Measurements from ENCODE around the gene NUCB2. TPM values are rescaled to one million over a fixed set of nuclear protein-coding genes. Genes with fewer than 3 reads are reported as not detected.

Gene NUCB2
- total and polyA plus RNA-seq, 2 of the 8 experiments (the other 6 are each of a cell fraction or from before 2014, with no cell fraction given) = 9.0 to 34.2 TPM

- Histone ChIP-seq H3K23me2 (ENCODE audit: low read depth, low read length) (peaks cover 15% of the 10 kb centered on the region), H3K27me3 (replicated peaks in 1 of 4; ENCODE audit: control insufficient read depth in 3 of 4, extremely low read depth in 1 of 4, insufficient read depth in 3 of 4, low read length in 3 of 4) (peaks cover 0 to 11% (median 0%) of the 10 kb centered on the region in 4 experiments; a peak in 2 of 7 replicates), H4K5ac (ENCODE audit: insufficient read length, low read depth, low read length) (no peak overlapping the region), H3K4me3 (ENCODE audit: extremely low read depth in 1 of 4, insufficient read depth in 2 of 4, low read depth in 3 of 4, low read length in 4 of 4) (no peak overlapping the region), H2BK5ac (ENCODE audit: low read depth, low read length) (no peak overlapping the region), H3K56ac (replicated peaks; ENCODE audit: insufficient read length, low read depth, low read length) (no peak overlapping the region), H3K14ac (ENCODE audit: insufficient read length) (no peak overlapping the region), H3K4me2 (ENCODE audit: insufficient read depth in 1 of 2, low read depth in 2 of 2, low read length in 2 of 2) (no peak overlapping the region), H4K8ac (ENCODE audit: extremely low read depth, insufficient read depth, low read length) (no peak overlapping the region), H2AFZ (ENCODE audit: low read length) (no peak overlapping the region), H4K20me1 (replicated peaks in 1 of 2; ENCODE audit: control insufficient read depth in 1 of 2, insufficient read depth in 2 of 2, low read length in 2 of 2) (peaks cover 0 to 2% of the 10 kb centered on the region in 2 experiments), H3K9ac (replicated peaks in 1 of 4; ENCODE audit: extremely low read depth in 1 of 4, low read depth in 3 of 4, low read length in 3 of 4) (no peak overlapping the region), H3K36me3 (ENCODE audit: control insufficient read depth in 2 of 4, insufficient read depth in 4 of 4, low read length in 3 of 4) (no peaks in the 10 kb centered on the region), H4K91ac (replicated peaks; ENCODE audit: insufficient read length, low read length) (no peak overlapping the region), H3K4me1 (replicated peaks in 1 of 4; ENCODE audit: control insufficient read depth in 3 of 4, insufficient read depth in 4 of 4, low read length in 3 of 4) (peaks cover 0 to 4% (median 1%) of the 10 kb centered on the region in 4 experiments; a peak in 2 of 7 replicates), H3K79me1 (ENCODE audit: low read depth, low read length) (no peaks in the 10 kb centered on the region), H3K23ac (ENCODE audit: insufficient read length) (no peak overlapping the region), H3K27ac (ENCODE audit: low read depth, low read length) (no peak overlapping the region), H3K9me3 (ENCODE audit: insufficient read depth in 2 of 2, low read depth in 1 of 2, low read length in 1 of 2) (no peaks in the 10 kb centered on the region), H3K18ac (ENCODE audit: extremely low read depth, low read length) (no peak overlapping the region), H2BK120ac (replicated peaks; ENCODE audit: low read depth, low read length) (no peak overlapping the region), H3K79me2 (ENCODE audit: control insufficient read depth in 1 of 2, insufficient read depth in 2 of 2, low read length in 2 of 2) (no peaks in the 10 kb centered on the region), H2BK12ac (ENCODE audit: low read depth, low read length) (no peak overlapping the region), H3K4ac (replicated peaks; ENCODE audit: insufficient read length, low read depth, low read length) (no peak overlapping the region), H2BK20ac (ENCODE audit: low read length) (no peak overlapping the region), H2BK15ac (ENCODE audit: low read length) (no peak overlapping the region), H2AK5ac (ENCODE audit: low read depth, low read length) (no peak overlapping the region)
- peak in 1 of 2 experiments; percentile 52 for DNase-seq (ENCODE audit: low read depth in 1 of 2, low spot score in 2 of 2)
- ChIA-PET CTCF (ENCODE audit: partially characterized antibody) (interaction anchor here (1.3 to 1.5 kb wide), 2 partner anchors 10 to 101 kb away, joined by 3 to 4 read pairs; no protein-coding TSS in a partner anchor), POLR2A (ENCODE audit: partially characterized antibody) (no interaction called here)
- FAIRE-seq = no peak
- WGBS, 2 experiments (ENCODE audit: extremely low coverage in 1 of 2, insufficient coverage in 1 of 2, insufficient read length in 1 of 2, insufficient replicate concordance in 2 of 2, low coverage in 1 of 2, low lambda C conversion rate in 2 of 2, missing lambda C conversion rate in 1 of 2) = 89% methylated on average over 5 of the region's 5 CpGs; no CpG with 5 or more reads in 1 of the 2 experiments
- no peak for TF ChIP-seq EGR1 (IDR thresholded peaks at IDR 0.05; ENCODE audit: borderline replicate concordance, low read depth, low read length)
- no peak for TF ChIP-seq USF2 (IDR thresholded peaks at IDR 0.05; ENCODE audit: low read length)
- no peak for TF ChIP-seq NRF1 (IDR thresholded peaks at IDR 0.05; ENCODE audit: low read depth, low read length)
- TF ChIP-seq TAF7 (optimal IDR thresholded peaks at IDR 0.05; ENCODE audit: borderline replicate concordance, low read depth, low read length) = no peak
- no peak for TF ChIP-seq CBX8 (IDR thresholded peaks at IDR 0.05; ENCODE audit: borderline replicate concordance, low read depth, low read length)
- TF ChIP-seq KDM1A (IDR thresholded peaks at IDR 0.05; ENCODE audit: borderline replicate concordance, low read length) = peak; percentile 68; the same call in 1 of the 2 replicates
- TF ChIP-seq SIN3A (conservative IDR thresholded peaks at IDR 0.05 in 1 of 2, IDR thresholded peaks at IDR 0.05 in 1 of 2; ENCODE audit: low read depth in 1 of 2, low read length in 2 of 2) = 0 out of 4 replicates have a peak, but pooled peaks of 1 of the 2 experiments have one; percentile 28
- no peak for TF ChIP-seq GABPA (IDR thresholded peaks at IDR 0.05; ENCODE audit: borderline replicate concordance, insufficient read depth, low read length)
- TF ChIP-seq SP2 (IDR thresholded peaks at IDR 0.05; ENCODE audit: low read length) = no peak
- no peak for TF ChIP-seq TEAD4 (IDR thresholded peaks at IDR 0.05; ENCODE audit: low read depth, low read length)
- no peak for TF ChIP-seq SUZ12 (IDR thresholded peaks at IDR 0.05; ENCODE audit: low read length)
- no peak for TF ChIP-seq PHF8 (conservative IDR thresholded peaks at IDR 0.05; ENCODE audit: low read depth, low read length)
Observed at GRCh38 chr11:17273668-17274282, 2.8 kb upstream of the NUCB2 start.

Data from H1 (cell line).